Jurkat, Clone E6-1 (cell line): ENCODE measurements around the gene TADA2B.
"Not testable (repeated sequence)": the region's sequence is repeated elsewhere in the genome, so short reads cannot be mapped to it uniquely, and the experiment has no call there.

Experiments used
- DNase-seq: peaks from one replicate; pipeline ENCODE4 v3.0.0-alpha.2; 2011; ENCODE audit warnings: low read depth, low spot score
- H3K4me3 ChIP-seq: 2 replicates; pipeline ENCODE4 v1.5.1; 2011; ENCODE audit warnings: mild to moderate bottlenecking, low read length, control low read depth, moderate library complexity

TADA2B gene

DNA sequence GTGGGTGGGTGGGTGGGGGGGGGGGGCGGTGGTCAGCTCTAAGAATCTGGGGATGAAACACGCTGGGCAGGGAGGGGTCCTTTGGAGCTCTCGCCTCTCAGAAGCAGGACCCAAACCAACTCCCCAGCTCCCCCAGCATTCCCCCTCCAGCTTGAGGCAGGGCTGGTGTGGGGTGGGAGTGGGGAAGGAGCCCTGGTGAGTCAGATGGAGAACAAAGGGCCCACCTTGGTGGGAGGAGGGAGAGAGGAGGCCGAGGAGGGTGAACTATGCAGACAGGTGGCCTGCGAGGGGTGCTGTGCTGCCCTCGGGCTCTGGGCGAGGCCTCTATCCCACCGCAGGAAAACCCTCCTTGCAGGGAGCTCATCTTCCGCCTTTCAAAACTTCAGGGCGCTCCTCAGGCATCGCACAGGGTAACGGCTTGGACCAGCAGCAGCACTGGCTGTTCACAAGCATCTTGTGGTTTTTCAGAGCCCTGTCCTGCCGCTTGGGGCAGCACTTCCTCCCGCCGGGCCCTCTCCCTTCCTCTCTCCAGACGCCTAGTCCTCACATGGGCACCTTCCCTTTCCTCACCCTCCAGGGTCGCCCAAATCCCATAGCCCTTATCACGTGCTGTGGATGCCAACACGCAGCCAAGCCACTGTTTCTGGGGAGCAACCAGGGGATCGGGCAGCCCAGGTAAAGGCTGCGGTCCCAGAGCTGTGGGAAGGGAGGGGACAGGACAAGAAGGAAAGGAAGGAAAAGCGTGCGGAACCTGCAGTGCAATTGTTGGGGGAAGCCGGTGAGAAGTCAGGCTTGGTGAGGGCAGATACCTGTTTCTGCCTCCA, 58.7 kb downstream of the TADA2B start:
- H3K4me3 ChIP-seq = peak overlapping the region; percentile 77
- peak; percentile 24 for DNase-seq

- peak overlapping the region; percentile 77 for H3K4me3 ChIP-seq
- not testable (repeated sequence) for DNase-seq
These were observed 59.3 kb downstream of the TADA2B start for GRCh38 chr4:7102516-7102909.

DNA sequence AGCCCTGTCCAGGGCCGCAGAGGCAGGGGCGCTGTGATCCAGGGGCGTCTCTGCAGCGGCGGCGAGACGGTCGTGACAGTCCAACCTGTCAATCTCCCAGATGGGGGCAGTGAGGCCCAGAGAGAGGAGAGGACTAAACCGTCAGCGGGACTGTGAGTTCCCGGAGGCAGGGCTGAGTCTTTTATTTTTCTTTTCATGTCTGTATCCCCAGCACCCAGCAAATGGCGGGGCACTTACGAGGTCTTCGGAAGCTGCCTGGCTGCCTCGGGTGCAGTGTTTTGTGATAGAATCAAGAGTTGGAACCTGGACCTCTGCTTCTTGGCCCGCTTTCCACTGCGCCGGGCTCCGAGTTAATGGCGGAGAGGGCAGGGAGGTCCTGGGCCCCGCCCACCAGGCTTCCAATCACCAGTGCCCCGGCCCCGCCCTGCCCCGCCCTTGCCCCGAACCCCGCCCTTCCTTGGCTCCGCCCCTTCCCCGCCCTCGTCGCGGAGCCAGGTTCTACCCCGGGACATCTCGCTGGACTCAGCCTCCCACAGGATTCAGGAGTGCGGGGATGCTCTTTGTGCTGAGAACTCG, 59.9 kb downstream of the TADA2B start:
- peak; percentile 57 for DNase-seq
- H3K4me3 ChIP-seq = peak overlapping the region; percentile 77

DNA sequence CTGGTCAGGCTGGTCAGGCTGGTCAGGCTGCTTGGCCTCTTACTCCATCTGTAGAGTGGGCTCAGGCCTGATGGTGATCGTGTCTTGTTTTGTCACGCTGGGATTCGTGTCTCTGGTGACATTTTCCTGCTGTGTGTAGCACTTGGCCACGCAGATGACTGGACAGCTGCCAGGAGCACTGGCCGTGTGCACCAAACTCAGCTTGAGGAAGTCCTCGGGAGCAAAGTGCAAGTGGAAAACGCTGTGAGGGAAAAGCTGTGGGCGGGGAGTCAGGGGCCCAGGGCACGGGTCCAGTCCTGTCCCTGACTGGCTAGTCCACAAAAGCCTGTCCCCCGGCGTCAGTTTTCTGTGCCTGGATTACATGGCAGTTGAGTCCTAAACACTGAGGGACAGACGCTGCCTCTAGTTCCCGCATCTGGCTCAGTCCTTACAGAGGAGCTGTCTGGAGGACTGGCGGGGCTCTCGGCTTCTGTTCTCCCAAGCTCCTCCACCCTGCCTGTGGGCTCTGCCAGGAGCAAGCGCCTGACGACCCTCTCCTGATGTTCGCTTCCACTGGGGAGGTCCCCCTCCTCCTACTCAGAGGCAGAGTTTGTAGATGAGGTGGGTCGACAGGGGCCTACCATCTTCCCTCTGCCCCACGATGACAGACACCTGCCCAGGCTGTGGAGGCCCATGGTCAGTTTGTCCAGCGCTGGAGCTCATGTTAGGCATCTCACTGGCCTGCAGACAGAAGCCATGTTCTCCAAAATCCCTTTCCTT, 60.6 kb downstream of the TADA2B start:
- peak overlapping the region; percentile 22 for H3K4me3 ChIP-seq
- DNase-seq = no peak

GRCh38 chr4:7104366-7105031, 61.3 kb downstream of the TADA2B start:
- no peak overlapping the region for H3K4me3 ChIP-seq
- no peak for DNase-seq

- DNase-seq = no peak
- H3K4me3 ChIP-seq = no peak overlapping the region
These were observed 62.1 kb downstream of the TADA2B start for GRCh38 chr4:7105276-7105675.

GRCh38 chr4:7107166-7107905, 64.2 kb downstream of the TADA2B start:
- H3K4me3 ChIP-seq = no peak overlapping the region

More at GRCh38 chr4:7107166-7107905, 64.2 kb downstream of the TADA2B start:
- DNase-seq = no peak
